AG04450 (cell line): ENCODE measurements around the gene SLC26A9. TPM values are rescaled to one million over a fixed set of nuclear protein-coding genes. Genes with fewer than 3 reads are reported as not detected.

Experiments used
- CTCF ChIA-PET: fragments of 300-600, 350-600 bp; formaldehyde crosslinking; extraction: SDS; loops from one replicate; lab custom pipeline; 2022; ENCODE audit warnings: antibody characterized with exemption, inconsistent platforms; lab: Charles Lee
- POLR2A ChIA-PET: fragments of 350-600 bp; formaldehyde crosslinking; extraction: SDS; loops from one replicate; lab custom pipeline; 2021; ENCODE audit warnings: antibody characterized with exemption, inconsistent platforms; lab: Yijun Ruan, JAX
- DNase-seq: peaks from one replicate; pipeline ENCODE4 v3.0.0-alpha.2; 2011; ENCODE audit warnings: low read depth, low spot score
- H3K27ac ChIP-seq: one replicate; pipeline ENCODE4 v1.5.1; 2012; ENCODE audit warnings: low read depth, low read length, control low read depth
- H3K27me3 ChIP-seq: one replicate; pipeline ENCODE4 v1.6.0; 2012; ENCODE audit warnings: low read length; ENCODE audit not compliant: control insufficient read depth, insufficient read depth
- H3K4me3 ChIP-seq: 2 replicates; pipeline ENCODE4 v1.5.1; 2011; ENCODE audit warnings: mild to moderate bottlenecking, low read depth, low read length, control low read depth
- H3K9me3 ChIP-seq: 2 replicates; pipeline ENCODE4 v1.5.1; 2012; ENCODE audit warnings: low read length; ENCODE audit not compliant: control insufficient read depth, insufficient read depth
- polyA plus RNA-seq: library from polyadenylated mRNA; depleted of rRNA; stranded (reverse); fragments of >200 nt; gene quantifications from 2 replicates; pipeline ENCODE4 v1.2.3, GENCODE V29; 2011
- TF ChIP-seq, protein P1 (sequence below): IDR thresholded peaks from 2 replicates; pipeline ENCODE4 v1.5.1; 2011; ENCODE audit warnings: low read depth, low read length, control low read depth, inconsistent platforms

SLC26A9 gene
- polyA plus RNA-seq, 1 experiment, result not detected

DNA sequence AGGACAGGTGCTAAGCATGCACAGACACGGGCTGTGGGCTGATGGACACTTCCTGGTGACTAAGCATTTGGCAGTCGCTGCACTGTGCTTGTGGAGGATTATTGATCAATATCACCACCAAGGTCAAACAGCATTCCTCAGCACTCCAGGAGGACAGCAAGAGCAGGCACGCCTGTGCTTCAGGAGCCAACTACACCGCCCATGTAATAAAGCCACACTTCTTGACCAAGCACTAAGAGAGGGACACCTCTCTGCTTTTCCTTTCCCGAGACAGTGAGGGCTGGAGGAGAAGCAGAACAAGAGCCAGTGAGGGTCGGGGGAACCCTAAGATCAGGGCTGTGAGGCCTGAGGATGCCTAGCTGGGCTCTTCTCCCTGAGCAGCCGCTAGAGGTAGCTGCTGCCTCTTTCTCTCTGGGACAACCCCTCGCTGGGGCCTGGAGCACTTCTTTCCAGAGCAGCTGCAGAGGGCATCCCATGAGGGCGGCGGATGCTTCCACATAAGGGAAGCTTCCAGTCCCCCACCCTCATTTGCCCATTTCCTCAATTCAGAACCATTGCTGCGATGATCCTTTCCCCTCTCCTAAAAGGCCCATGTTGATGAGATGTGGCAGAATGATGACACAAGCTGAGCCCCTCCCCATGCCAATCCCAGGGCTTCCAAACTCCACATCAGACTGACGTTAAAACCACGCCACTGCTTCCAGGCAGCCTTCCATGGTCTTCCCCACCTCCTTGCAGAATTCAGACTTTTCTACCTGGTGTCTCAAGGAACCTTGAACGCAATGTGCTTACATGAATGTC is 40.9 kb upstream of the SLC26A9 start:
- DNase-seq, result peak; percentile 16
- no peak overlapping the region for H3K4me3 ChIP-seq
- H3K27ac ChIP-seq, result peak overlapping the region; percentile 2
- H3K9me3 ChIP-seq, result no peaks in the 10 kb centered on the region
- CTCF ChIA-PET, result interaction anchor here (0.6 to 12.1 kb wide), 18 partner anchors 10 to 192 kb away, joined by 3 to 567 read pairs (median 4); no protein-coding TSS in a partner anchor
- POLR2A ChIA-PET, result no interaction called here
- H3K27me3 ChIP-seq, result no peaks in the 10 kb centered on the region
- TF ChIP-seq, protein P1, sequence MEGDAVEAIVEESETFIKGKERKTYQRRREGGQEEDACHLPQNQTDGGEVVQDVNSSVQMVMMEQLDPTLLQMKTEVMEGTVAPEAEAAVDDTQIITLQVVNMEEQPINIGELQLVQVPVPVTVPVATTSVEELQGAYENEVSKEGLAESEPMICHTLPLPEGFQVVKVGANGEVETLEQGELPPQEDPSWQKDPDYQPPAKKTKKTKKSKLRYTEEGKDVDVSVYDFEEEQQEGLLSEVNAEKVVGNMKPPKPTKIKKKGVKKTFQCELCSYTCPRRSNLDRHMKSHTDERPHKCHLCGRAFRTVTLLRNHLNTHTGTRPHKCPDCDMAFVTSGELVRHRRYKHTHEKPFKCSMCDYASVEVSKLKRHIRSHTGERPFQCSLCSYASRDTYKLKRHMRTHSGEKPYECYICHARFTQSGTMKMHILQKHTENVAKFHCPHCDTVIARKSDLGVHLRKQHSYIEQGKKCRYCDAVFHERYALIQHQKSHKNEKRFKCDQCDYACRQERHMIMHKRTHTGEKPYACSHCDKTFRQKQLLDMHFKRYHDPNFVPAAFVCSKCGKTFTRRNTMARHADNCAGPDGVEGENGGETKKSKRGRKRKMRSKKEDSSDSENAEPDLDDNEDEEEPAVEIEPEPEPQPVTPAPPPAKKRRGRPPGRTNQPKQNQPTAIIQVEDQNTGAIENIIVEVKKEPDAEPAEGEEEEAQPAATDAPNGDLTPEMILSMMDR, result peak; percentile 94

GRCh38 chr1:205981257-205981656 is 38.0 kb upstream of the SLC26A9 start:
- ChIA-PET CTCF (interaction anchor here (5.4 to 12.1 kb wide), 3 partner anchors 57 to 322 kb away, joined by 156 to 567 read pairs (median 163); no protein-coding TSS in a partner anchor), POLR2A (no interaction called here)
- Histone ChIP-seq H3K4me3 (no peak overlapping the region), H3K27ac (no peak overlapping the region), H3K9me3 (no peaks in the 10 kb centered on the region), H3K27me3 (no peaks in the 10 kb centered on the region)
- TF ChIP-seq, protein P1, result no peak
- DNase-seq, result no peak

DNA sequence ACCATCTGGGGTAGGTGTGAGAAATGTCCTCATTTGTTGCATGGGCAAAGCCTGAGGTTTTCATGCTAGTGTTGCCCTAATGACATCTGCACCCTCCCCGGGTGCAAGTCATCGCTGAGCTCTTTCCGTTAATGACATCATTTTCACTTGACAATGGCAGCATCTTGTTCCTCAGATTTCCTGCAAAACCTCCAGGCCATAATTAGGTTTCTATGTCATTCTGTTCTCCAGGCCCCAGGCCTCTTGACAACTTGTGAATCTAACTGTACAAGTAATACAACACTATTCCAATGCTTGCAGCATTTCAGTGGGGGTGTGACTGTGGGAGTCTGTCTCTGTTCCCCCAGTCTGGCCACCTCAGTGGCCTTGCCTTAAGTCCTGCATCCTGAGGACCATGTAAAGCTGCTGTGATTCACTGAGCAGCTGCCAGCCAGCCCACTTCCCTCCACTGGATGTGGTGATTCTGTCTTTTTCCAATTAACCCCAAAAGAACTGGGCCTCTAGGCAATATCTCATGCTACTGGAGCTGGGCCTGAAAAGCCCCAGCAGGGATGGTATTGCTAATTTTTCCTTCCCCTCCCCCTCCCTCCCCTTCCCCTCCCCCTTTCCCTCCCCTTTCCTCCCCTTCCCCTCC is 37.1 kb upstream of the SLC26A9 start:
- Histone ChIP-seq H3K4me3 (no peak overlapping the region), H3K9me3 (no peaks in the 10 kb centered on the region; the same call in 1 of the 2 replicates), H3K27me3 (no peaks in the 10 kb centered on the region), H3K27ac (no peak overlapping the region)
- ChIA-PET CTCF (interaction anchor here (1.0 to 12.1 kb wide), 5 partner anchors 56 to 321 kb away, joined by 3 to 567 read pairs (median 163); no protein-coding TSS in a partner anchor), POLR2A (no interaction called here)
- TF ChIP-seq, protein P1, result no peak
- DNase-seq, result no peak

DNA sequence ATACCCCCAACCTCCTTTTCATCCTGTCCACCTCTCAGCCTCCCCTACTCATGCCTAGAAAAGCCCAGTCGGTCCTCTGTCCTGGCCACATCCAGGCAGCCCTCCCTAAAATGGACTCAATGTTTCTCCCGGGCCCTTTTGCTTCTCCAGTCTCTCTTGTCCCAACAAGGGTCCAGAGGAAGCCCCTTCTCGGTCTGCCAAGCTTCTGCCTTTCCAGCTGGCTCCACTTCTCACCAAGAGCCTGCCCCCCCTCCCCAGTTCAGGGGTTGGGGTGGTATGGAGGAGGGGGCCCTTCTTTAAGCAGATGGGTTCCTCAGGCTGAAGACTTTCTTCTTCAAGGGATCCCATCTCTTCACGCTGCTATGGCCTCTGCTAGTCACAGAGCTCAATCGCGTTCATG is 36.0 kb upstream of the SLC26A9 start:
- no peak overlapping the region for H3K27ac ChIP-seq
- H3K9me3 ChIP-seq, result no peaks in the 10 kb centered on the region; the same call in 1 of the 2 replicates
- no peak overlapping the region for H3K4me3 ChIP-seq
- DNase-seq, result no peak
- H3K27me3 ChIP-seq, result no peaks in the 10 kb centered on the region
- TF ChIP-seq, protein P1, result no peak
- CTCF ChIA-PET, result interaction anchor here (1.0 to 12.1 kb wide), 5 partner anchors 13 to 320 kb away, joined by 3 to 567 read pairs (median 163); no protein-coding TSS in a partner anchor
- POLR2A ChIA-PET, result no interaction called here
